ENCODE data around the gene GTF2F2. TPM values are rescaled to one million over a fixed set of nuclear protein-coding genes. Genes with fewer than 3 reads are reported as not detected.

The GTF2F2 gene
- total and polyA plus RNA-seq, 9 of the 15 experiments (the other 6 are each of a cell fraction or from before 2014, with no cell fraction given), result 19.7 to 44.8 (median 32.4) TPM

DNA sequence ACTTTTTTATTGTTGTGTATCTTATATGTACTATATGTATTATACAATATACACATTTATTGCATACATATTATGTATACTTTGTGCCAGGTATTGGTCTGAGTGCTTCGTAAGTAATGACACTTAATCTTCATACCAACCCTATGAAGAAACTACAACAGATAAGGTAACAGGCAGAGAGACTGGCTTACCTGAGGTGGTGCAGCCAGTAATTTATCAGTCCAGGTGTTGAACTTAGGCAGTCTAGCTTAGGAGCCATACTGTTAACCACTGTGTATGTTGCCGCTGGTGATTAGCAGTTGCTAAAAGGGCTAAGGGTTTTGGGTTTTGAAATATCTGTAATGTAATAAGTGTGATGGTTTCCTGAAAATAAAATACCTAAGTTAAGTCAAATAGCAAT, 134.1 kb downstream of the GTF2F2 start:
- Histone ChIP-seq H3K27ac (ENCODE audit: extremely low read depth, low read depth, low read length) (no peak overlapping the region), H3K9me3 (replicated peaks; ENCODE audit: control insufficient read depth, insufficient read depth, low read depth, low read length) (no peaks in the 10 kb centered on the region), H3K9ac (ENCODE audit: insufficient read depth in 1 of 2, low read depth in 2 of 2, low read length in 2 of 2) (no peak overlapping the region), H3K36me3 (ENCODE audit: control insufficient read depth, insufficient read depth, low read length) (peaks cover 24% of the 10 kb centered on the region; the same call in 2 of the 3 replicates), H3K9me1 (ENCODE audit: control insufficient read depth, insufficient read depth, low read length) (no peaks in the 10 kb centered on the region), H4K20me1 (replicated peaks; ENCODE audit: control insufficient read depth, insufficient read depth, low read length) (no peaks in the 10 kb centered on the region), H3K4me3 (no peak overlapping the region), H3K4me1 (replicated peaks in 1 of 2; ENCODE audit: control insufficient read depth in 2 of 2, insufficient read depth in 2 of 2, low read length in 2 of 2) (peaks cover 3% of the 10 kb centered on the region in 2 experiments; a peak in 1 of 5 replicates), H2AFZ (ENCODE audit: low read depth, low read length) (no peak overlapping the region), H3K79me2 (ENCODE audit: control insufficient read depth, insufficient read depth, low read length) (no peaks in the 10 kb centered on the region), H3K27me3 (ENCODE audit: control insufficient read depth in 2 of 2, insufficient read depth in 2 of 2, low read length in 2 of 2) (no peaks in the 10 kb centered on the region), H3K4me2 (ENCODE audit: insufficient read depth, low read length) (no peak overlapping the region)
- ATAC-seq (no peak), FAIRE-seq (no peak), DNase-seq (ENCODE audit: extremely low read depth in 1 of 4, low spot score in 3 of 4) (no peak)
- intact Hi-C loops (cut with micrococcal nuclease) (no loop called here), in situ Hi-C loops (cut with MboI) (no loop called here)
- POLR2A ChIA-PET, result no interaction called here
- WGBS (ENCODE audit: insufficient coverage, low coverage, missing lambda C conversion rate), result 100% methylated on average over 2 of the region's 2 CpGs
- CTCF ChIA-PET (ENCODE audit: low intra/inter-chr PET ratio), result no interaction called here
- no TSS peak for BruUV-seq (replicated peaks)
- no peak for TF ChIP-seq SMARCA4 (IDR thresholded peaks at IDR 0.05)
- no peak for TF ChIP-seq THAP7 (CRISPR knock-in tag; IDR thresholded peaks at IDR 0.05)
- no peak for TF ChIP-seq NCOA6 (IDR thresholded peaks at IDR 0.05)
- TF ChIP-seq RUNX1 (IDR thresholded peaks at IDR 0.05; ENCODE audit: low read depth), result no peak
- no peak for TF ChIP-seq KDM5B (IDR thresholded peaks at IDR 0.05; ENCODE audit: insufficient replicate concordance, low read depth, low read length)
- TF ChIP-seq, protein P1, sequence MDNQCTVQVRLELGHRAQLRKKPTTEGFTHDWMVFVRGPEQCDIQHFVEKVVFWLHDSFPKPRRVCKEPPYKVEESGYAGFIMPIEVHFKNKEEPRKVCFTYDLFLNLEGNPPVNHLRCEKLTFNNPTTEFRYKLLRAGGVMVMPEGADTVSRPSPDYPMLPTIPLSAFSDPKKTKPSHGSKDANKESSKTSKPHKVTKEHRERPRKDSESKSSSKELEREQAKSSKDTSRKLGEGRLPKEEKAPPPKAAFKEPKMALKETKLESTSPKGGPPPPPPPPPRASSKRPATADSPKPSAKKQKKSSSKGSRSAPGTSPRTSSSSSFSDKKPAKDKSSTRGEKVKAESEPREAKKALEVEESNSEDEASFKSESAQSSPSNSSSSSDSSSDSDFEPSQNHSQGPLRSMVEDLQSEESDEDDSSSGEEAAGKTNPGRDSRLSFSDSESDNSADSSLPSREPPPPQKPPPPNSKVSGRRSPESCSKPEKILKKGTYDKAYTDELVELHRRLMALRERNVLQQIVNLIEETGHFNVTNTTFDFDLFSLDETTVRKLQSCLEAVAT (IDR thresholded peaks at IDR 0.05), result no peak
- no peak for TF ChIP-seq ZNF639 (CRISPR knock-in tag; conservative IDR thresholded peaks at IDR 0.05 in 1 of 2, IDR thresholded peaks at IDR 0.05 in 1 of 2)
- TF ChIP-seq, protein P2, sequence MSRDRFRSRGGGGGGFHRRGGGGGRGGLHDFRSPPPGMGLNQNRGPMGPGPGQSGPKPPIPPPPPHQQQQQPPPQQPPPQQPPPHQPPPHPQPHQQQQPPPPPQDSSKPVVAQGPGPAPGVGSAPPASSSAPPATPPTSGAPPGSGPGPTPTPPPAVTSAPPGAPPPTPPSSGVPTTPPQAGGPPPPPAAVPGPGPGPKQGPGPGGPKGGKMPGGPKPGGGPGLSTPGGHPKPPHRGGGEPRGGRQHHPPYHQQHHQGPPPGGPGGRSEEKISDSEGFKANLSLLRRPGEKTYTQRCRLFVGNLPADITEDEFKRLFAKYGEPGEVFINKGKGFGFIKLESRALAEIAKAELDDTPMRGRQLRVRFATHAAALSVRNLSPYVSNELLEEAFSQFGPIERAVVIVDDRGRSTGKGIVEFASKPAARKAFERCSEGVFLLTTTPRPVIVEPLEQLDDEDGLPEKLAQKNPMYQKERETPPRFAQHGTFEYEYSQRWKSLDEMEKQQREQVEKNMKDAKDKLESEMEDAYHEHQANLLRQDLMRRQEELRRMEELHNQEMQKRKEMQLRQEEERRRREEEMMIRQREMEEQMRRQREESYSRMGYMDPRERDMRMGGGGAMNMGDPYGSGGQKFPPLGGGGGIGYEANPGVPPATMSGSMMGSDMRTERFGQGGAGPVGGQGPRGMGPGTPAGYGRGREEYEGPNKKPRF (IDR thresholded peaks at IDR 0.05; ENCODE audit: low read depth, low read length), result no peak
- TF ChIP-seq, protein P3, sequence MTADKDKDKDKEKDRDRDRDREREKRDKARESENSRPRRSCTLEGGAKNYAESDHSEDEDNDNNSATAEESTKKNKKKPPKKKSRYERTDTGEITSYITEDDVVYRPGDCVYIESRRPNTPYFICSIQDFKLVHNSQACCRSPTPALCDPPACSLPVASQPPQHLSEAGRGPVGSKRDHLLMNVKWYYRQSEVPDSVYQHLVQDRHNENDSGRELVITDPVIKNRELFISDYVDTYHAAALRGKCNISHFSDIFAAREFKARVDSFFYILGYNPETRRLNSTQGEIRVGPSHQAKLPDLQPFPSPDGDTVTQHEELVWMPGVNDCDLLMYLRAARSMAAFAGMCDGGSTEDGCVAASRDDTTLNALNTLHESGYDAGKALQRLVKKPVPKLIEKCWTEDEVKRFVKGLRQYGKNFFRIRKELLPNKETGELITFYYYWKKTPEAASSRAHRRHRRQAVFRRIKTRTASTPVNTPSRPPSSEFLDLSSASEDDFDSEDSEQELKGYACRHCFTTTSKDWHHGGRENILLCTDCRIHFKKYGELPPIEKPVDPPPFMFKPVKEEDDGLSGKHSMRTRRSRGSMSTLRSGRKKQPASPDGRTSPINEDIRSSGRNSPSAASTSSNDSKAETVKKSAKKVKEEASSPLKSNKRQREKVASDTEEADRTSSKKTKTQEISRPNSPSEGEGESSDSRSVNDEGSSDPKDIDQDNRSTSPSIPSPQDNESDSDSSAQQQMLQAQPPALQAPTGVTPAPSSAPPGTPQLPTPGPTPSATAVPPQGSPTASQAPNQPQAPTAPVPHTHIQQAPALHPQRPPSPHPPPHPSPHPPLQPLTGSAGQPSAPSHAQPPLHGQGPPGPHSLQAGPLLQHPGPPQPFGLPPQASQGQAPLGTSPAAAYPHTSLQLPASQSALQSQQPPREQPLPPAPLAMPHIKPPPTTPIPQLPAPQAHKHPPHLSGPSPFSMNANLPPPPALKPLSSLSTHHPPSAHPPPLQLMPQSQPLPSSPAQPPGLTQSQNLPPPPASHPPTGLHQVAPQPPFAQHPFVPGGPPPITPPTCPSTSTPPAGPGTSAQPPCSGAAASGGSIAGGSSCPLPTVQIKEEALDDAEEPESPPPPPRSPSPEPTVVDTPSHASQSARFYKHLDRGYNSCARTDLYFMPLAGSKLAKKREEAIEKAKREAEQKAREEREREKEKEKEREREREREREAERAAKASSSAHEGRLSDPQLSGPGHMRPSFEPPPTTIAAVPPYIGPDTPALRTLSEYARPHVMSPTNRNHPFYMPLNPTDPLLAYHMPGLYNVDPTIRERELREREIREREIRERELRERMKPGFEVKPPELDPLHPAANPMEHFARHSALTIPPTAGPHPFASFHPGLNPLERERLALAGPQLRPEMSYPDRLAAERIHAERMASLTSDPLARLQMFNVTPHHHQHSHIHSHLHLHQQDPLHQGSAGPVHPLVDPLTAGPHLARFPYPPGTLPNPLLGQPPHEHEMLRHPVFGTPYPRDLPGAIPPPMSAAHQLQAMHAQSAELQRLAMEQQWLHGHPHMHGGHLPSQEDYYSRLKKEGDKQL (CRISPR knock-in tag; IDR thresholded peaks at IDR 0.05; ENCODE audit: borderline replicate concordance), result no peak
- no peak for TF ChIP-seq RBM22 (IDR thresholded peaks at IDR 0.05; ENCODE audit: low read depth, low read length, poor library complexity, severe bottlenecking)
